ENCODE results near the gene RNF220.
A peak's percentile ranks its signal among the peaks of the same experiment; 100 is the strongest.
"Not testable (repeated sequence)": the region's sequence is repeated elsewhere in the genome, so short reads cannot be mapped to it uniquely, and the experiment has no call there.

Gene RNF220

DNA sequence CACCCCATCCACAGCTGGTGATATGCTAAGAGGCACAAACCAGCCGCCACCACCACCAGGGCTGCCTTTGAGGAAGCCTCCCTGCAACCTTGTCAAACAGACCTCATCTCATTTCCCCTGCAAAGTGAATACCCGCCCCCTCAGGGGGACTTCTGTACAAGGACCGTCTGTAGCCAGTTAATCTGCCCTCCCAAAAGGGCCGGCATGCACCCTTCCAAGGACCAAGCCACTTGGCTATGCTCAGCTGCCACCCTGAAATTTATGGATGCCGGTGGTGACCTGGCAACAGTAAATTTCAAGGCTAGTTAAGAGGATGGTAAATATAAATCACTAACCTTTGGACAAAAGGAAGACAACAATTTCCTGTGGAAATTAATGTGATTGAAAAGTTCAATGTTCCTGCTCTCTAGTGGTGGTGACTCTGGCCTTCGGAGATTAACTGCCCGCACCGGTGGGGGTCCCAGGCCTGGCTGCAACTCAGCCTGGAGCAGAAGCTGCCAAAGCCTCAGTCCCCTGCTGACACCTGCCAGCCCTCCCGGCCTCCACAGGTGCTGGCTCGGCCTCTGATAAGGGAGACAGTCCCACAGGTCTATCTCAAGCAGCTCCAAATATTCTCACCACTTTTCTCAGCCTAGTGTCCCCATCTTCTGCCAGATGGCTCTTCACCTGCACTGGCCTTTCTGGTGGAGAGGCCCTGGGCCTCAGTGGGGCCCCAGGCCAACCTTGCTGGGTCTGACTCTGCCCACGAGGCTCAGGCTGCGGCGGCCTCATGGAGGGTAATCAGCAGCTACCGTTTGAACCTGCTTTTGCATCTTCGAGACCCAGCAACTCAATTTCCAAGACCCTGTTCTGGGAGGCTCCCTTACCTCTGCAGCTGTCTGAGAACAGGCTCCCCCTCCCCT, 257.0 kb downstream of the RNF220 start:
- DNase-seq, result no peak

GRCh38 chr1:44662683-44663030, 257.6 kb downstream of the RNF220 start:
- no peak for DNase-seq

GRCh38 chr1:44663417-44663816, 258.4 kb downstream of the RNF220 start:
- no peak for DNase-seq

DNA sequence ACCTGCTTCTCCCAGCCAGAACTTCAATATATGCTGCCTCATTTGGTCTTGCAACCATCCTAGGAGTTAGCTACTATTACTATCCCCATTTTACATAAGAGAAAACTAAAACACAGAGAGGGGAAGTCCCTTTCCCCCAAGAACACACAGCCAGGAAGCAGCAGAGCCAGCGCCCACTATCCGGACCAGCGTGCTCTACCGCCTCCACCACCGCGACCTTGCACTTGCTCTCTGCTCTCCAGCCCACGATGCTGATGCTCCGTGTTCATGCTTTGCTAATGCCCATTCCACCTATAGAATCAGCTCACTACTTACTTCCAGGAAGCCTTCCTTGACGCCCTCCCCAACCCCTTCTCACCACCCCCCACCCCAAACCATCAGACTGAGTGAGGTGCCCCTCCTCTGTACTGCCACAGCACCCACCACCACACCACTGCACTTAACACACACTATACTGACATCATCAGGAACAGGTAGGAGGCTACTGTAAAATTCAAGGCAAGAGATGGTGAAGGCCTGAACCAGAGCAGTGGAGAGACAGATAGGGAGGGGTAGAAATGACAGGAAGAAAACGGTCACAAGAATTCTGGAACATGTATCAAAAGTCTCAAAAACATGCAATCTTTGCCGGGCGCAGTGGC, 259.8 kb downstream of the RNF220 start:
- DNase-seq, result no peak

- DNase-seq, result not testable (repeated sequence)
These were observed 261.7 kb downstream of the RNF220 start for GRCh38 chr1:44666719-44667118.

- no peak for DNase-seq
These were observed 265.9 kb downstream of the RNF220 start for GRCh38 chr1:44670751-44671640.

DNA sequence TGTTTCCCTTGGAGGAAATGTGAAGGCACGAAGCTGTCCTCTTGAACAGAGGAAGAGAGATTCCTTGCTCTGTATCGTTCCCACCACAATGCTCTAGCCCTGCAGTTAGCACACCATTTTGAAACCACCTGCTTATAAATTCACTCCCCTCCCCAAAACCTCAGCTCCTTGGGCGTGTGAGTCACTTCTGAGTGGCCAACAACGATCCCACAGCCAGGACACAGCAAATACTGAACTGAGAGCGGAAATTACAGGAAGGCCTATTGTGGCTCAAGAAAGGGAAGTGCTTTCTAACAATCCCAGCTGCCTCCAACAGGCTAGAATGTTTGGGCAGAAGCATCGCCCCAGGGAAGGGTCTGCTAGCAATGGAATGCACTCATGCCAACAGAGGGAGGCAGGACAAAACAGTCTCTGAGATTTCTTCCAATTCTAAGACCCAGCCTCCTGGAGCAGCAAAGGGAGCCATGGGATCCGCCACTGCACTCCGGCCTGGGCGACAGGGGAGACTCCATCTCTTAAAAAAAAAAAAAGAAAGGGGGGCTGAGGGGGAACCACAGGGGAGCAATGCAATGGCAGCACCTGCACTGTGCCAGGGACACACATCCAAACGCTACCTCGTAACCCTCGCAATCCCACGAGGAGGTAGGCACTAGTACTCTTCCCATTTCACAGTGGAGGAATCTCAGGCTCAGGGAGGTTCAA, 267.4 kb downstream of the RNF220 start:
- DNase-seq, result peak; percentile 61

DNA sequence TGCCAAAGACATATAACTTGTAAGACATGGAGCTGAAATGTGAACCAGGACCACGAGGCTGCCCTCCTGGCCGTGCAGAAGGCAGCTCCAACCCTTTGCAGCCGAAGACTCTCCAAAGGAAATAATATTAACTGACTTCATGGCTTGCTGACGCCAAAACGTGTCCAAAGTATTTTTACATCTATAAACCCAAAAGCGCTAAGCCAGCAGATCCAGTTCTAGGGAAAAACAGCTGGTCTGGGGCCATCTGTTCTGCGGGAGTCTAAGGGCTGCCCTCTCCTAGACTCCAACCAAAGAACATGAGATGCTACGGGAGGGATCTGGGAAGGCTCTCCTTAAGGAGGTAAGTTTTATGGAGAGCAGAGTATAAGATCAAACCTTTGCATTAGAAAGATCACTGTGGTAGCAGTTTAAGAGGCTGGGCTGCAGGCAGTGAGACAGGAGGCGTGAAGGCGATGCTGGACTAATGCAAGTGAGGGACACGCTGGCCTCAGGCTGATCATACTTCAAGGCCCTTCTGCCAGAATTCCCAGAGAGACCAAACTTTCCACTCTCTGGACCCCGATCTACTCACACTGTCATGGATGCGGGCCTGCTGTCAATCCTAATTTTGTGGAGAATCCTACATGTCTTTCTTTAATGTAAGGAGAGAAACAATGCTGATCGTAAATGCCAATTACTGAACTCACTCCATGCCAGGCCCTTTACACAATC, 268.1 kb downstream of the RNF220 start:
- no peak for DNase-seq

DNA sequence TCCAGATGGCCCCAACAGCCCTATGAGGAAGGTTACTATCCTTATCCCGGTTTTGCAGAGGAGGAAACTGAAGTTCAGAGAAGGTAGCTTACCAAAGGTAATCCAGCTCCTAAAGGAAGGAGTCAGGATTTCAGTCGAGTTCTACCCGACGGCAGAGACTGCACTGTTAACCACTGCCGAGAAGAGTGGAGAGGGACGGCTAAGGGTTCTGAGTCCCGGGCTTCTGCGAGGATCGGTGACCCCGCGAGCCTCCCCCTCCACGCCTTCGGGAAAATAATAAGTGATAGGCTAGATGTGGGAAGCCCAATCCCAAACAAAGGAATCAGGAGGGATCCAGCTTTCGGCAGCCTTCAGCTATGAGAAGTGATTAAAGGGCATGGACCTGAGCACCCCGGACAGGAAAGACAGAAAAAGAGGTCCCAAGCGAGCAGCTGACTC, 268.6 kb downstream of the RNF220 start:
- no peak for DNase-seq

- peak; percentile 99 for DNase-seq
These were observed 269.3 kb downstream of the RNF220 start, which contains the start of the genes ARMH1 and TMEM53 for GRCh38 chr1:44674113-44675000. Gene ARMH1 (plus strand): TSS chr1:44674714. CDS start chr1:44689698, 14,984 bp downstream. Gene TMEM53 (minus strand): TSS chr1:44674481. CDS start chr1:44674391, 90 bp downstream.

GRCh38 chr1:44675186-44675585, 270.1 kb downstream of the RNF220 start:
- no peak for DNase-seq

DNA sequence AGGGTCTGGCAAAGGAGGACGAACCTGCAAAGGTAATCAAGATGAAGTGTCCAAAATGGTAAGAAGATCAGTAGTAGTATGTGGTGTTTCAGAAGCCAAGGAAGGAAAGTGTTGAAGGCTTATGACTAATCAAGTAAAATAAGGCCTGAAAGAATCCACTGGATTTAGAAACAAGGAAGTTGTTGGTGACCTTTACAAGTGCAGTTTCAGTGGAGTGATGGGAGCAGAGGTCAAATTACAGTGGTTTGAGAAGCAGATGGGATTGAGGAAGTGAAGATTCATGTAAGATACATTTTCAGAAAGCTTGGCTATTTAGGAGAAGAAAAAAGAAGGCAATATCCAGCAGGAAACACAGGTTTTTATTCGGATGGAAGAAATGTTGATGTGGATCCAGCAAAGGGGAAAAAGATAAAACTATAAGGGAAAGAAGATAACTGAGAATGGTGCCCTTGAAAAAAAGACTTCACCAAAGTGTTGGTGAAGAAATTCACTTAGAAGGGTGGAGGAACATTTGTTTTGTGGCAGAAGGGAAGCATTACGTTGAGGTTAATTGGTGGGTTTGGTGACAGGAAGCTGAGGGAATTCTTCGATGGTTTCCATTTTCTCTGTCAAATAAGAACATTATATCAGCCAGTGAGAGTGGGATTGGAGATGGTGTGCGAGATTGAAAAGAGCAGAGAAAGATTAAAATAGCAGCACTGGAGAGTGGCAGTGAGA, 271.6 kb downstream of the RNF220 start:
- peak; percentile 8 for DNase-seq

DNA sequence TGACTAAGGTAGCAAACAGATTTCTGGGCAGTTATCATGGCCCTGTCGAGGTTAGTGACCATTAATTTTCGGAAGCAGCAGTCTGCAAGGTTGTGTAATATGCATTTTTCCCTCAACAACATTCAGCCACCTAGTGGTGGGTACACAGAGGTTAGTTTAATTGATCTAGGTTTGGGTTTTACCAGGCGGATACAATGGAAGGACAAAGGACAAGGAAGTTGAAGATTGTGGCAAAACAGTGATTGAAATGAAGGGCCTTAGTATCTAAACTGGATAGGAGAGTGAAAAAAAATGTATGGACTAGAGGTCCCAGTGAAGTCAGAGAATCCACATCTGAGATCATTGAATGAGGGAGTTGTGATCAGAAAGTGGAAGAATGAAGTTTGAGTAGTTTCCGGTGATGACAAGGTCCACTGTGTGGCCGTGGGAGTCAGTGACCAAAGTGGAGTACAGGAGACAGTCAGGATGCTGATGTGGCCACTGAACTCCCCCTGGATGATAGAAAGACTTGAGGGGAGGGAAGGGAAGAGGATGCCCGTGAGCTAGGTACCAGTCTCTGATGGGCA, 272.2 kb downstream of the RNF220 start:
- no peak for DNase-seq

GRCh38 chr1:44678120-44678519, 273.1 kb downstream of the RNF220 start:
- DNase-seq, result no peak

- no peak for DNase-seq
These were observed 273.6 kb downstream of the RNF220 start for GRCh38 chr1:44678626-44679025.

DNA sequence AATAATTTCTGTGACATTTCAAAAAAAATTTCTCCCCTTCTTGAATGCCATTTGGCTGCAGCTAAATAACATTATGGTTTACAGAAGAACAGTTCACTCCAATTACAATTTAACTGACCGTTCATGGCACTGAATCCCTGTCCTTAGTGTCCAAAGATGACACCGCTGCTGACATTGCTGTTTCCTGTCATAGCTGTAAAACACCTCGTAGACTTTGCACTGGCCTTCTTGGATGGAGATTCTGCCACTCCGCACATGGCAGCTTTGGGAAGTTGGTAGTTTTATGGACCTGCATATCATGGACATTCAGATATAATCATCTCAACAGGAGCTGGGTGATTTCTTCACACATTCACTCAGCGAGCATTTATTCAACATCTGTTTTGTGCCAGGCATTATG, 274.4 kb downstream of the RNF220 start:
- no peak for DNase-seq

DNA sequence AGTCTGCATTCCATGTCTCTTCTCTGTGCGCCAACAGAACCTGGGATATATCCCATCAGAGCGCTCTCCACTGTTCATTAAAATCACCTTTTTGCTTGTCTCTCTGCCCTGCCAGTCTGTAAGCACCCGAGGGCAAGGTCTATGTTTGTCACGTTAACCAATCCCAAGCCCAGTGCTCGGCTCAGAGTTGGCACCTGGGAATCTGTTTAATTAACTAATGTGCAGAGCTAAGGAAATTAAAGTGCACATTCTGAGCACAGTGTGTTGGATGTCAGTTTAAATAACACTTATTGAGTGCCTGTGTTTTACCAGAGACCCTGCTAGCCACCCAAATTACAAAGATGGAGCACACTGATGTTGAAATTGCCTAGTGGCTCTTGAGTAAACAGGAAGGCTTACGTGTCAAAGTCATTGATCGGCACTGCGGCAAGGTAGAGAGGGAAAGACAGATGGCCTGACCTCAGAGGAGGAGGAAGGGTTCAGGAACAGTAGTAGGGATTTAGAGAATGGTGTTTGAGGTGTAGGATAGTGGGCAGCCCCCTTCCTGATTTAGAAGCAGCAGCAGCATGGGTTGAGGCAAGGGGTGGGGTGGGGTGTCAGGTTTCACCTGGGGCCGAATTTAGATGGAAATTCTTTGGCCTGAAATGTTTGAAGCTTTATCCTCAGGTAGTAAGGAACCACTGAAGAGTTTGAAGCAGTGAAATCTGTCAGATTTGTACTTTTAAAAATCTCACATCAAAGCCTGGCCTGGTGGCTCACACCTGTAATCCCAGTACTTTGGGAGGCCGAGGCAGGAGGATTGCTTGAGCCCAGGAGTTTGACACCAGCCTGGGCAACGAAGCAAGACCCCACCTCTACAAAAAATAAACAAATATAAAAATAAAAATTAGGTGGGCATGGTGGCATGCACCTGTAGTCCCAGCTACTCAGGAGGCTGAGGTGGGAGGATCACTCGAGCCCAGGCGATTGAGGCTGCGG, 277.1 kb downstream of the RNF220 start:
- DNase-seq, result no peak

DNA sequence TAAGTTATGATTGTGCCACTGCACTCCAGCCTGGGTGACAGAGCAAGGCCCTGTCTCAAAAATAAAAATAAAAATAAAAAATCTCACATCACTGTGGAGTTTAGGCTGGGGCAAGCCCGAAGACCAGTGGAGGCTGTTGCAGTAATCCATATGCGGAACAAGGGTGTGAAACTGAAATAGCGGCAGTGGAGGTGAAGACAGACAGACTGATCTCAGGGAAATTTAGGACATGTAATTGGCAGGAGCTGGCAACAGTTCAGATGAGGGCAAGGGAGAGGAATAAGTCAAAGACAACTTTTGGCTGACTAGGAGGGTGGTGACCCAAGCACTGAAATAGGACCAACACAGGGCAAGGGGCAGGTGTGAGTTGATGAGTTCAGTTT, 277.8 kb downstream of the RNF220 start:
- DNase-seq, result no peak

Measured in CD4-positive, alpha-beta T cell treated with Interferon gamma for 1 hour (primary cell).